ENCODE measurements around the gene ZFP30. TPM values are rescaled to one million over a fixed set of nuclear protein-coding genes. Genes with fewer than 3 reads are reported as not detected.

ZFP30 gene
- total and polyA plus RNA-seq, 2 of the 13 experiments (the other 11 are each of a cell fraction or from before 2014, with no cell fraction given) = 3.4 to 19.2 TPM

DNA sequence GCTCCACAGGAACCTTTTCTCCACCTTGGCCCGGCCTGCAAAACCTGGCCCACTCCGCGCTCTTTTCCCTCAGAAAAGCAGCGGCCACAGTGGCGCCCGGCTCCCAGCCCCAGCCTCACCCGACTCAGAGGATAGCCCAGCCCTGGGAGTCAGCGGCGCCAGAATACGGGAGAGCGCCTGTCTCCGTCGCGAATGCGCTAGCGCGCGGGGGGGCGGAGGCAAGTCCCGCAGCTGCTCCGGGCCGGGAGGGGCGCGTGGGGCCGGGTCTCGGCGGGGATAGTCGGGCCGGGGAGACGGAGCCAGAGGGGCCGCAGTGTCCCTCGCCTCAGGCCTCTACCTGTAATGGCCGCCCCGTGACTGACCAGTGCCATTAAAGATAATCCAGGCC lies at the start of gene ZFP30 (continued):
- TF ChIP-seq RFXANK (CRISPR knock-in tag; IDR thresholded peaks at IDR 0.05) = no peak
- TF ChIP-seq, protein P1, sequence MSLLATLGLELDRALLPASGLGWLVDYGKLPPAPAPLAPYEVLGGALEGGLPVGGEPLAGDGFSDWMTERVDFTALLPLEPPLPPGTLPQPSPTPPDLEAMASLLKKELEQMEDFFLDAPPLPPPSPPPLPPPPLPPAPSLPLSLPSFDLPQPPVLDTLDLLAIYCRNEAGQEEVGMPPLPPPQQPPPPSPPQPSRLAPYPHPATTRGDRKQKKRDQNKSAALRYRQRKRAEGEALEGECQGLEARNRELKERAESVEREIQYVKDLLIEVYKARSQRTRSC (CRISPR knock-in tag; IDR thresholded peaks at IDR 0.05; ENCODE audit: low read depth) = no peak
- TF ChIP-seq, protein P2, sequence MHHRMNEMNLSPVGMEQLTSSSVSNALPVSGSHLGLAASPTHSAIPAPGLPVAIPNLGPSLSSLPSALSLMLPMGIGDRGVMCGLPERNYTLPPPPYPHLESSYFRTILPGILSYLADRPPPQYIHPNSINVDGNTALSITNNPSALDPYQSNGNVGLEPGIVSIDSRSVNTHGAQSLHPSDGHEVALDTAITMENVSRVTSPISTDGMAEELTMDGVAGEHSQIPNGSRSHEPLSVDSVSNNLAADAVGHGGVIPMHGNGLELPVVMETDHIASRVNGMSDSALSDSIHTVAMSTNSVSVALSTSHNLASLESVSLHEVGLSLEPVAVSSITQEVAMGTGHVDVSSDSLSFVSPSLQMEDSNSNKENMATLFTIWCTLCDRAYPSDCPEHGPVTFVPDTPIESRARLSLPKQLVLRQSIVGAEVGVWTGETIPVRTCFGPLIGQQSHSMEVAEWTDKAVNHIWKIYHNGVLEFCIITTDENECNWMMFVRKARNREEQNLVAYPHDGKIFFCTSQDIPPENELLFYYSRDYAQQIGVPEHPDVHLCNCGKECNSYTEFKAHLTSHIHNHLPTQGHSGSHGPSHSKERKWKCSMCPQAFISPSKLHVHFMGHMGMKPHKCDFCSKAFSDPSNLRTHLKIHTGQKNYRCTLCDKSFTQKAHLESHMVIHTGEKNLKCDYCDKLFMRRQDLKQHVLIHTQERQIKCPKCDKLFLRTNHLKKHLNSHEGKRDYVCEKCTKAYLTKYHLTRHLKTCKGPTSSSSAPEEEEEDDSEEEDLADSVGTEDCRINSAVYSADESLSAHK (CRISPR knock-in tag; IDR thresholded peaks at IDR 0.05; ENCODE audit: borderline replicate concordance) = no peak
- TF ChIP-seq, protein P3, sequence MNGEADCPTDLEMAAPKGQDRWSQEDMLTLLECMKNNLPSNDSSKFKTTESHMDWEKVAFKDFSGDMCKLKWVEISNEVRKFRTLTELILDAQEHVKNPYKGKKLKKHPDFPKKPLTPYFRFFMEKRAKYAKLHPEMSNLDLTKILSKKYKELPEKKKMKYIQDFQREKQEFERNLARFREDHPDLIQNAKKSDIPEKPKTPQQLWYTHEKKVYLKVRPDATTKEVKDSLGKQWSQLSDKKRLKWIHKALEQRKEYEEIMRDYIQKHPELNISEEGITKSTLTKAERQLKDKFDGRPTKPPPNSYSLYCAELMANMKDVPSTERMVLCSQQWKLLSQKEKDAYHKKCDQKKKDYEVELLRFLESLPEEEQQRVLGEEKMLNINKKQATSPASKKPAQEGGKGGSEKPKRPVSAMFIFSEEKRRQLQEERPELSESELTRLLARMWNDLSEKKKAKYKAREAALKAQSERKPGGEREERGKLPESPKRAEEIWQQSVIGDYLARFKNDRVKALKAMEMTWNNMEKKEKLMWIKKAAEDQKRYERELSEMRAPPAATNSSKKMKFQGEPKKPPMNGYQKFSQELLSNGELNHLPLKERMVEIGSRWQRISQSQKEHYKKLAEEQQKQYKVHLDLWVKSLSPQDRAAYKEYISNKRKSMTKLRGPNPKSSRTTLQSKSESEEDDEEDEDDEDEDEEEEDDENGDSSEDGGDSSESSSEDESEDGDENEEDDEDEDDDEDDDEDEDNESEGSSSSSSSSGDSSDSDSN (CRISPR knock-in tag; IDR thresholded peaks at IDR 0.05) = peak; percentile 93; the same call in 1 of the 2 replicates
- no peak for TF ChIP-seq BHLHE40 (IDR thresholded peaks at IDR 0.05; ENCODE audit: low read length)
- TF ChIP-seq, protein P4, sequence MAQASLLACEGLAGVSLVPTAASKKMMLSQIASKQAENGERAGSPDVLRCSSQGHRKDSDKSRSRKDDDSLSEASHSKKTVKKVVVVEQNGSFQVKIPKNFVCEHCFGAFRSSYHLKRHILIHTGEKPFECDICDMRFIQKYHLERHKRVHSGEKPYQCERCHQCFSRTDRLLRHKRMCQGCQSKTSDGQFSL (CRISPR knock-in tag; IDR thresholded peaks at IDR 0.05) = no peak
- TF ChIP-seq HMG20A (CRISPR knock-in tag; IDR thresholded peaks at IDR 0.05; ENCODE audit: borderline replicate concordance) = peak; percentile 26; the same call in 1 of the 2 replicates
- TF ChIP-seq TBX3 (IDR thresholded peaks at IDR 0.05; ENCODE audit: borderline replicate concordance) = no peak
- TF ChIP-seq, protein P5, sequence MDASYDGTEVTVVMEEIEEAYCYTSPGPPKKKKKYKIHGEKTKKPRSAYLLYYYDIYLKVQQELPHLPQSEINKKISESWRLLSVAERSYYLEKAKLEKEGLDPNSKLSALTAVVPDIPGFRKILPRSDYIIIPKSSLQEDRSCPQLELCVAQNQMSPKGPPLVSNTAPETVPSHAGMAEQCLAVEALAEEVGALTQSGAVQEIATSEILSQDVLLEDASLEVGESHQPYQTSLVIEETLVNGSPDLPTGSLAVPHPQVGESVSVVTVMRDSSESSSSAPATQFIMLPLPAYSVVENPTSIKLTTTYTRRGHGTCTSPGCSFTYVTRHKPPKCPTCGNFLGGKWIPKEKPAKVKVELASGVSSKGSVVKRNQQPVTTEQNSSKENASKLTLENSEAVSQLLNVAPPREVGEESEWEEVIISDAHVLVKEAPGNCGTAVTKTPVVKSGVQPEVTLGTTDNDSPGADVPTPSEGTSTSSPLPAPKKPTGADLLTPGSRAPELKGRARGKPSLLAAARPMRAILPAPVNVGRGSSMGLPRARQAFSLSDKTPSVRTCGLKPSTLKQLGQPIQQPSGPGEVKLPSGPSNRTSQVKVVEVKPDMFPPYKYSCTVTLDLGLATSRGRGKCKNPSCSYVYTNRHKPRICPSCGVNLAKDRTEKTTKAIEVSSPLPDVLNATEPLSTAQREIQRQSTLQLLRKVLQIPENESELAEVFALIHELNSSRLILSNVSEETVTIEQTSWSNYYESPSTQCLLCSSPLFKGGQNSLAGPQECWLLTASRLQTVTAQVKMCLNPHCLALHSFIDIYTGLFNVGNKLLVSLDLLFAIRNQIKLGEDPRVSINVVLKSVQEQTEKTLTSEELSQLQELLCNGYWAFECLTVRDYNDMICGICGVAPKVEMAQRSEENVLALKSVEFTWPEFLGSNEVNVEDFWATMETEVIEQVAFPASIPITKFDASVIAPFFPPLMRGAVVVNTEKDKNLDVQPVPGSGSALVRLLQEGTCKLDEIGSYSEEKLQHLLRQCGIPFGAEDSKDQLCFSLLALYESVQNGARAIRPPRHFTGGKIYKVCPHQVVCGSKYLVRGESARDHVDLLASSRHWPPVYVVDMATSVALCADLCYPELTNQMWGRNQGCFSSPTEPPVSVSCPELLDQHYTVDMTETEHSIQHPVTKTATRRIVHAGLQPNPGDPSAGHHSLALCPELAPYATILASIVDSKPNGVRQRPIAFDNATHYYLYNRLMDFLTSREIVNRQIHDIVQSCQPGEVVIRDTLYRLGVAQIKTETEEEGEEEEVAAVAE (CRISPR knock-in tag; IDR thresholded peaks at IDR 0.05; ENCODE audit: borderline replicate concordance) = 0 out of 2 replicates have a peak, but pooled peaks have one; percentile 21
- no peak for TF ChIP-seq CEBPB (IDR thresholded peaks at IDR 0.05; ENCODE audit: borderline replicate concordance, low read depth, low read length)
- TF ChIP-seq, protein P6, sequence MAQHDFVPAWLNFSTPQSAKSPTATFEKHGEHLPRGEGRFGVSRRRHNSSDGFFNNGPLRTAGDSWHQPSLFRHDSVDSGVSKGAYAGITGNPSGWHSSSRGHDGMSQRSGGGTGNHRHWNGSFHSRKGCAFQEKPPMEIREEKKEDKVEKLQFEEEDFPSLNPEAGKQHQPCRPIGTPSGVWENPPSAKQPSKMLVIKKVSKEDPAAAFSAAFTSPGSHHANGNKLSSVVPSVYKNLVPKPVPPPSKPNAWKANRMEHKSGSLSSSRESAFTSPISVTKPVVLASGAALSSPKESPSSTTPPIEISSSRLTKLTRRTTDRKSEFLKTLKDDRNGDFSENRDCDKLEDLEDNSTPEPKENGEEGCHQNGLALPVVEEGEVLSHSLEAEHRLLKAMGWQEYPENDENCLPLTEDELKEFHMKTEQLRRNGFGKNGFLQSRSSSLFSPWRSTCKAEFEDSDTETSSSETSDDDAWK (CRISPR knock-in tag; IDR thresholded peaks at IDR 0.05) = no peak
- TF ChIP-seq KDM2A (CRISPR knock-in tag; IDR thresholded peaks at IDR 0.05; ENCODE audit: borderline replicate concordance, low read depth) = no peak; the same call in 1 of the 2 replicates
- TF ChIP-seq SRSF9 (IDR thresholded peaks at IDR 0.05; ENCODE audit: borderline replicate concordance, insufficient read depth, low read depth, low read length, poor library complexity, severe bottlenecking) = no peak
- TF ChIP-seq ZNF550 (CRISPR knock-in tag; IDR thresholded peaks at IDR 0.05; ENCODE audit: borderline replicate concordance) = no peak
- TF ChIP-seq U2AF1 (optimal IDR thresholded peaks at IDR 0.05; ENCODE audit: low read depth, low read length) = no peak
- 0 out of 2 replicates have a peak, but pooled peaks have one; percentile 73 for TF ChIP-seq ZNF564 (CRISPR knock-in tag; IDR thresholded peaks at IDR 0.05)
- TF ChIP-seq SAFB2 (CRISPR knock-in tag; IDR thresholded peaks at IDR 0.05; ENCODE audit: borderline replicate concordance, low read depth) = 0 out of 2 replicates have a peak, but pooled peaks have one; percentile 8
- TF ChIP-seq ZNF20 (CRISPR knock-in tag; IDR thresholded peaks at IDR 0.05) = no peak; the same call in 1 of the 2 replicates
